Muscle layer of colon (tissue), 2 donors: ENCODE results near the gene IQSEC1.

Experiments used
- H3K27ac ChIP-seq: one replicate; pipeline ENCODE4 v1.7.0; 2013; ENCODE audit warnings: low read depth, mild to moderate bottlenecking, low read length, moderate library complexity
- H3K27me3 ChIP-seq, 2 donors: one replicate each; pipeline ENCODE4 v1.7.0; 2013; ENCODE audit warnings: low read length in 2 of 2, mild to moderate bottlenecking in 2 of 2; ENCODE audit not compliant: insufficient read depth in 2 of 2, control insufficient read depth in 1 of 2
- H3K36me3 ChIP-seq: one replicate; pipeline ENCODE4 v1.7.0; 2013; ENCODE audit warnings: mild to moderate bottlenecking, low read length; ENCODE audit not compliant: insufficient read depth
- H3K4me1 ChIP-seq: one replicate; pipeline ENCODE4 v1.7.0; 2013; ENCODE audit warnings: mild to moderate bottlenecking, low read length; ENCODE audit not compliant: insufficient read depth
- H3K4me3 ChIP-seq, 2 donors: one replicate each; pipeline ENCODE4 v1.7.0; 2013; ENCODE audit warnings: low read length in 2 of 2, low read depth in 1 of 2, mild to moderate bottlenecking in 1 of 2, moderate library complexity in 1 of 2
- H3K9ac ChIP-seq: one replicate; pipeline ENCODE4 v1.7.0; 2013; ENCODE audit warnings: low read length
- H3K9me3 ChIP-seq: one replicate; pipeline ENCODE4 v1.7.0; 2013; ENCODE audit warnings: mild to moderate bottlenecking, low read length
- donor health status: abdominal sarcoma.
- donor health status: Adenocarcinoma of cecum.

The IQSEC1 gene

DNA sequence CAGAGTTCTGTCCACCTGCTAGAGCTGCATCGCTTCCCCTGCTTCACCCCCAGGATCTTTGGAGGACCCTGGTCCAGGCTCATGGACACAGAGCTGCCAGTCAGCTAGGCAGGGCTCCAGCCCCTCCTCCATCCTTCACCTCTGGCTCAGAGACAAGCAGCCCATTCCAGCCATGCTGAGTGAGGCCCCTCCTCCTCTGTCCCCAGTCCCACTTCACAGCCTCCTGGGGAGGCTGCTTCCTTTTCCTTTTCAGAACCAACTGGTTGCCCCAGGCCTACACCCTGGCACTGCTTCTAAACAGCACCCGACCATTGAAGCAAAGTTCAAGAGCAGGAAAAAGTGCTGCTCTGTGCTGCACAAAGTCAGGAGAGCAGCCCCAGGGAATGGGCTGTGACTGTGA lies 22.2 kb downstream of the IQSEC1 start:
- Histone ChIP-seq H3K36me3 (no peaks in the 10 kb centered on the region), H3K27me3 (no peaks in the 10 kb centered on the region), H3K9me3 (no peaks in the 10 kb centered on the region), H3K27ac (no peak overlapping the region), H3K4me1 (no peaks in the 10 kb centered on the region), H3K9ac (no peak overlapping the region), H3K4me3 (no peak overlapping the region)

DNA sequence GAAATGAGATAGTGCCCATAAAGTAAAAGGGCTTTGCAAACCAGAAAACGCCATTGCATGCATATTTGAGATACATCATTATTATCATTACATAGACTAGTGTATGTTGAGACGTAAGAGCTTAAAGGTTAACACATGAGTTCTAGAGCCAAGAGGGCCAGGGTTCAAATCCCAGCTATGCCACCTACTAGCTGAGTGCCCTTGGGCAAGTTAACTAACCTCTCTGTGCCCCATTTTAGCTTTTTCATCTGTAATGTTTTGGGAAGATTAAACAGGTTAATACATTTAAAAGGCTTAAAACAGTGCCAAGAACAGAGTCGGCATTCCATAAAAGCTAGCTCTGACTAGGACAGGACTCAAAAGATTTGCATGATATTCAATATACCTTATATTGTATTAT lies 22.8 kb downstream of the IQSEC1 start:
- Histone ChIP-seq H3K27ac (no peak overlapping the region), H3K27me3 (no peaks in the 10 kb centered on the region), H3K4me1 (no peaks in the 10 kb centered on the region), H3K4me3 (no peak overlapping the region), H3K9ac (no peak overlapping the region), H3K36me3 (no peaks in the 10 kb centered on the region), H3K9me3 (no peaks in the 10 kb centered on the region)

DNA sequence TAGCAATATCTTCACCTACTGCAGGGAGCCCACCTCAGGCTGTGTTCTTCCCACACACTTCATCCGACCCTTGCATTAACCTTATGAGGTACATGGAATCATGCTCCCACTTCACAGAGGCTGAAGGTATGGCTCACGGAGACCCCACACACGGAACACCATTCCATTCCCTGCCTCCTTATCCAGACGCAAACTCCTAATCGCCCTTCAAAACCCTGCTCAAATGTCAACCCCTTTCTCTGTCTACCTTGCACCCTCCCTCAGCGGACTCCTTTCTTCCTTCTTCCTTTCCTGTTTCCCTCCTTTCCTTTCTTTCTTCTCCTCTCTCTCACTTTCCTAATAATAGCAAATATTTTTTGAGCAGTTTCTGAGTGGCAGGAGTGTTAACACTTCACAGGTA lies 23.8 kb downstream of the IQSEC1 start:
- no peak overlapping the region for H3K4me3 ChIP-seq
- no peaks in the 10 kb centered on the region for H3K9me3 ChIP-seq
- no peaks in the 10 kb centered on the region for H3K36me3 ChIP-seq
- H3K27ac ChIP-seq: no peak overlapping the region
- H3K27me3 ChIP-seq: no peaks in the 10 kb centered on the region
- no peaks in the 10 kb centered on the region for H3K4me1 ChIP-seq
- H3K9ac ChIP-seq: no peak overlapping the region

DNA sequence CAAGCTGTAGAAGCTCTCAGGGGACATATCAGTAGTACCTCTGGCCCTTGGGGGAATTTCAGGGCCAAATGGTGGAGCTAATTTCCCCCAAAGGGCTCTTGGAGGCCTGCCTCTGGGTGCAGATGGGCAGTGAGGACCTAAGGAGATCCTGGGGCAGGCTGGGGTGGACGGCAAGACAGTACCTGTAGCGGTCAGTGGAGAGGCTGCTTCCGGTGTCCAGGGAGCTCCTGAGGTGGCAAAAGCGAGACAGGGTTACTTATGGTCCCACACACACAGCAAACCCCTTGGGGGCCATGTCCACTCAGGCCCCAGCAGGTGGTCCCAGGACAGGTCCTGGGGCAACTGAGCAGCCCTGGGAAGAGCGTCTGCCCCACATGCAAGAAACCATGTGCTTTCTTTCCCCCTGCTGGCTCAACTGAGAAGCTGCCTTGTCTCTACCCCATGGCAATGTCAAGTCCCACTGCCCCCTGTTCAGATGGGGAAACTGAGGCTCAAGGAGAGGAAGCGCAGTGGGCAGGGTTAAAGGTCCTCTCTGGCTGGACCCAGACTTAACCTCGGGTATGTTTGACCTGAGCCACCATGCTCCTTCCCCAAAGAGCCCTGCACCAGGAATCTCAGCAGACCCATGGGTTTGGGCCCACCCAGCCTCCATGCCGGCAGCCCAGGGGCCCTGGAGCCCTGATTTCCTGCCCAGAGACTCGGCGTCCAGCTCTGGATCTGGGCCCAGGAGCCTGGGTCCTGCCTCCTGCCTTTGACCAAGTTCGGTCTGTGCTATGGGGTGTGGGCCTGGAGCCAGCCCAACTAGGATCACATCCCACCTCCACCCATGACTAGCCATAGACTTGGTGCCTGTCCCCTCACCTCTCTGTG lies 25.7 kb downstream of the IQSEC1 start:
- no peaks in the 10 kb centered on the region for H3K9me3 ChIP-seq
- H3K27me3 ChIP-seq: no peaks in the 10 kb centered on the region
- H3K4me3 ChIP-seq: no peak overlapping the region
- H3K27ac ChIP-seq: no peak overlapping the region
- H3K36me3 ChIP-seq: no peaks in the 10 kb centered on the region
- no peaks in the 10 kb centered on the region for H3K4me1 ChIP-seq
- no peak overlapping the region for H3K9ac ChIP-seq

DNA sequence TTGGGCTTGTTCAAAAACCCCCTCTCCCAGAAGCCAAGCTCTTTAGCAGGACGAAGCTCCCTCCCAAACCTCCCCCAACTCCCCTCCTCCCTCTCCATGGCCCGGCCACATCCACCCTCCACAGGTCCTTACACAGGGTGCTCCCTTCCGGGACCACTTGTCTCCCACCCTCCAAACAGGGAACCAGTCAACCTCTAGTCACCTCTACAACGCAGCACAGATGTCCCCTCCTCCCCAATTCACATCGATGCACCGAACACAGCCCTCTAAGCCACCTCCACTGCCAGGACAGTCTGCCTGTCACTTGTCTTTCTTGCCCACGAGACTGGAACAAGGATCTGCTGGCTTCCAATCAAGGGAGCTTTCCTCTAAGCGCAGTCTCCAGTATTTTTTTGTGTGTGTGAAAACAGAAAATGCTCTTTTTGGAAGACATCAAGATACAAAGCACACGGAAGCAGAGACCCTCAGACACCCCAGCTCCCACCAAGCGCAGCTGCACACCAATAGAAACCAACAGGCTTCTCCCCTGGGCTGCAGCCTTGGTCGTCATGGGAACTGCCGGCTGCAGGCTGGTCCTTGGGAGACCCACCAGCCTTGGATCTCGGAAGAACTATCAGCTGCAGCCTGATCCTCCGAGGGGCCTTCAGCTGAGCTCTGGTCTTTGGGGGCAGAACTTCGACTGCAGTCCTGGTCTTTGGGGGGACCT lies 26.5 kb downstream of the IQSEC1 start:
- no peak overlapping the region for H3K9ac ChIP-seq
- H3K27ac ChIP-seq: no peak overlapping the region
- H3K4me1 ChIP-seq: no peaks in the 10 kb centered on the region

DNA sequence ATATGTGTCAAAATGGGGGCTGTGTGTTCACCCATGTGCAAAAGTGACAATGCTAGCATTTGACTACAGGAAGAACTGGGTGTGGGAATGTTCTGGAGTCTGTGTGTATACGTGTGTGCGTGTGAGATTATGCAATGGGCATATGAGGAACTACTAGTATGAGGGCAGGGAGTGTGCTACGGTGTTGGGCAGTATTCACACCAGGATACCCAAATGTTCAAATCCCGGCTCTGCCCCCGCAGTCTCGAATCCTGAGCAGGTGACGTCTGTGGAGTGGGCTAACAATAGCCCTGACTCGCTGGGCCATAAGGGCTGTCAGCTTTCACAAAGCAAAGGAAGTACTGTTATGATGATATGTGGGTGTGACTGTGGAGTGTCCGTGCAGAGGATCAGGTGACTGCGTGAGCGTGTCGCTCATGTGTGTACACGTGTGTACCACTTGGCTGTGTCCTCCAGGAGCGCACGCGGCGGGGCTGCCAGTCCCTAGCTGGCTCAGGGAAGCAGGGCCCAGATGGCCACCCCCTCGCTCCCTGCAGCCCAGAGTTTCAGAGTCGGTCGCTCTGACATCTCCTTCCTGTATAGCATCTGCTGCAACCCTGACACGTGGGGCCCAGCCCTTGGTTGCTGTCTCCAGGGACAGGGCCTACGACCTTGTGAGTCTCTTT lies 27.2 kb downstream of the IQSEC1 start:
- no peaks in the 10 kb centered on the region for H3K4me1 ChIP-seq
- H3K36me3 ChIP-seq: no peaks in the 10 kb centered on the region
- H3K27me3 ChIP-seq: no peaks in the 10 kb centered on the region
- no peak overlapping the region for H3K27ac ChIP-seq
- no peak overlapping the region for H3K9ac ChIP-seq
- no peak overlapping the region for H3K4me3 ChIP-seq
- H3K9me3 ChIP-seq: no peaks in the 10 kb centered on the region

More for the DNA sequence above, 26.5 kb downstream of the IQSEC1 start:
- Histone ChIP-seq H3K4me3 (no peak overlapping the region), H3K27me3 (no peaks in the 10 kb centered on the region), H3K9me3 (no peaks in the 10 kb centered on the region), H3K36me3 (no peaks in the 10 kb centered on the region)

DNA sequence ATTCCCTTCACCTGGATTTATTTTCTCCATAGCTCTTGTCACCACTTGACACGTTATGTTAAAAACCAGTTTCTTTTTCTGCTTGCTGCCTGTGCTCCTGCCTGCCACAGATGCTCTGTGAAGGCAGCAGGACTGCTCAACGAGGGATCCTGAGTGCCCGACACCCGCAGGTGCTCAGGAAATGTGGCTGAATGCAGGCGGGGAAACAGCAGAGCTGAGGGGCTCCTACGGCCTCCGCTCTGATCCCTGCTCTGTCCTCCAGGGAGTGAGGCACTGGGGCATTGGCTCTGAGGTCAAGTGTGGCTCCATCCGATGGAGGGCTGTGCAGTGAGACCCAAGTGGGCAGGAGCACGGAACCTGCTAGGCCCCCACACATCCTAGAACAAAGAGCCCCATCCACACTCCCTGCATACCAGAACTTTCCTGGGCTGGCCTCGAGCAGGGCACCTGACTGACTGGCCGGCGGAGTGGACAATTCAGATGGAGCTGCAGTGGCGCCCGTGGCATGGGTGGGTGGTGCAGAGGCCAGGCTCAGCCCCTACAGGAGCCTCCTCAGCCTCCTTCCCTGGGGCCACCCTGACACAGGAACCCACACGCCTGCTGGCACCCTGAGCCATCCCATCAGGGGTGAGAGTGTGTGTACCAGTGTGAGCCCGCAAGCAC lies 27.9 kb downstream of the IQSEC1 start:
- Histone ChIP-seq H3K9ac (no peak overlapping the region), H3K4me3 (no peak overlapping the region), H3K9me3 (no peaks in the 10 kb centered on the region), H3K36me3 (no peaks in the 10 kb centered on the region), H3K27me3 (no peaks in the 10 kb centered on the region), H3K4me1 (no peaks in the 10 kb centered on the region), H3K27ac (no peak overlapping the region)

DNA sequence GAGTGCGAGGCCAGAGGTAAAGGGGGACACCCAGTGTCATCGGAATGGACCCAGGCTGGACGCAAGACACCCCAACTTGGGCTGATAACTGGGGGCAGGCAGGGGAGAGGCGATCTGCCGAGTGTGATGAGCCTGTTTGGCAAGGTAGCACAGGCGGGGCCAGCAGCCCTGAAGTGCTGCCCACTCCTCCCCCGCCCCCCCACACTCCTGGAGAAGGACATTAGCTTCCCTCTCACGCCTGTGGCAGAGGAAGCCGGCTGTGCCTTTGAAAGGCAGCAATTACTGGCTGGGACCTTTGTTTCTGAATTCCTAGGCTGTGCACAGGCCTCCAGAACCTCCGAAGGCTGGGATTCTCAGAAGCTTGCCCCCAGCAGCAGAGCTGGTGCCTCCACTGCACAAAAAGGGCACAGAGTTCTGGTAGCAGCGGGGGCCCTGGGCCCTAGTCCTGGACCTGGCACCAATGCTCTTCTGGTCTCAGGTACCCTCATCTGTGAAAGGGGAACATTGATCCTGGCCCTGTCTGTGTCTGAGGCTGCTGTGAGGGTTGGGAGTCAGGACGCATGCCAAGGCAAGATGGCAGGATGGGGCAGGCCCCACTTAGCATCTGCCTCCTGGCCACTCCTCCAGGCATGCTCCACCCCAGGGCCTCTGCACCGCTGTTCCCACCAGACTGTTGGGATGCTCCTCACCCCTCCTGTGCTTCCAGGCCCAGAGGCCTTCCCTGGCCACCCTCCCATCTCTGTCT lies 28.6 kb downstream of the IQSEC1 start:
- no peaks in the 10 kb centered on the region for H3K36me3 ChIP-seq
- no peak overlapping the region for H3K9ac ChIP-seq
- no peak overlapping the region for H3K4me3 ChIP-seq
- H3K9me3 ChIP-seq: no peaks in the 10 kb centered on the region
- no peaks in the 10 kb centered on the region for H3K4me1 ChIP-seq
- H3K27me3 ChIP-seq: no peaks in the 10 kb centered on the region
- no peak overlapping the region for H3K27ac ChIP-seq

DNA sequence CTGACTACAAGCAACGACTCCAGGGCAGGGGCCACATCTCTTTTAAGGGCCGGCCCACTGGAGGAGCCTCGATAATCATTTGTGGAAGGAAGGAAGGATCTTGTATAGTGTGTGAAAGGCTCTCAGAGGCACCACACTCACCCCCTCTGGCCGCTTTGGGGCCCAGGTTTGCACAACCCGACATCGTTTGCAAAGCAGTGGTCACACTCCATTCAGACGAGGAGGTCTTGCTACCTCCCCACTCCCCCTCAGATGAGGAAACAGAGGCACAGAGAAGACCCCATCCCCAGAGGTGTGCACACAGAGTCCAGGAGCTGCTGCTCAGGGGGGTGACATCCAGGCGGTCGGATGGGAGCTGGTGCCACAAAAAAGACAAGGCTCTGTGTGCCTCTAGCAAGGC lies 29.6 kb downstream of the IQSEC1 start:
- Histone ChIP-seq H3K9me3 (no peaks in the 10 kb centered on the region), H3K27ac (no peak overlapping the region), H3K4me1 (no peaks in the 10 kb centered on the region), H3K9ac (no peak overlapping the region), H3K36me3 (no peaks in the 10 kb centered on the region), H3K4me3 (no peak overlapping the region), H3K27me3 (peaks cover 0 to 5% of the 10 kb centered on the region in 2 donors)

DNA sequence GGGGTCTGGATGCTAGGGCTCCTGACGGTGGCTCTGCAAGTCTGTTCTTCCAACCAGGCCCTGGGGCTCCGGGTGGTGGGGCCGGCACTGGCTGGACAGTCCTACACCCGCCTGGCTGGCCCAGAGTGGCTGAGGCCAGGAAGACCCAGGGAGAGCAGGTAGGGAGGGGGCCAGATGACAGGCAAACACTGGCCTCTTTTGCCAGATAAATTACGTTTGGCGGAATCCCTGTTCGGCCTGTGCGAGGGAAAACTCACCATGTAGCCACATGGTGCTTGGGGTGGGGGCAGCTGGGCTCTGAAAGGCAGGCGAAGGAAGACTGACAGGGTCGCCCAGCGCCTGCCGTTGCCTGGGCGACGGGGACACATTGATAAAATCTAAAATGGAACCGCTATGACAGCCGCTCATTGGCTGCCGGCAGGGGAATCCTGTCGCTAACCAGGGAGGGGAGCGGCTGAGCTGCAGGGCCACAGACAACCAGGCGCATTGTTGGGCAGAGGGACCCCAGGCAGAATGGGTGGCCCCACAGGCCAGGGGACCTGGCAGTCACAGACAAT lies 30.4 kb downstream of the IQSEC1 start:
- peaks cover 0 to 5% of the 10 kb centered on the region in 2 donors for H3K27me3 ChIP-seq
- H3K4me3 ChIP-seq: no peak overlapping the region
- no peaks in the 10 kb centered on the region for H3K36me3 ChIP-seq
- H3K9me3 ChIP-seq: no peaks in the 10 kb centered on the region
- H3K4me1 ChIP-seq: no peaks in the 10 kb centered on the region
- no peak overlapping the region for H3K27ac ChIP-seq
- no peak overlapping the region for H3K9ac ChIP-seq
